Keratinocyte (primary cell): Measurements from ENCODE around the gene IFIT2.

ENCODE experiments used
- EZH2 ChIP-seq: IDR thresholded peaks from one replicate; pipeline ENCODE4 v1.6.1; 2012; ENCODE audit warnings: inconsistent platforms, mild to moderate bottlenecking, low read length, moderate library complexity
- TF ChIP-seq, protein P1 (sequence below), 3 experiments: IDR thresholded peaks in 1 of 3; conservative IDR thresholded peaks in 1 of 3; optimal IDR thresholded peaks in 1 of 3; 2 replicates in 2 of 3; 3 replicates in 1 of 3; pipeline versions ENCODE3 to v1.5.1; 2011; ENCODE audit warnings: low read length in 3 of 3, mild to moderate bottlenecking in 3 of 3, moderate library complexity in 2 of 3, control low read depth in 1 of 3, inconsistent platforms in 1 of 3; ENCODE audit not compliant: insufficient read depth in 2 of 3; ENCODE audit errors: extremely low read depth in 1 of 3

DNA sequence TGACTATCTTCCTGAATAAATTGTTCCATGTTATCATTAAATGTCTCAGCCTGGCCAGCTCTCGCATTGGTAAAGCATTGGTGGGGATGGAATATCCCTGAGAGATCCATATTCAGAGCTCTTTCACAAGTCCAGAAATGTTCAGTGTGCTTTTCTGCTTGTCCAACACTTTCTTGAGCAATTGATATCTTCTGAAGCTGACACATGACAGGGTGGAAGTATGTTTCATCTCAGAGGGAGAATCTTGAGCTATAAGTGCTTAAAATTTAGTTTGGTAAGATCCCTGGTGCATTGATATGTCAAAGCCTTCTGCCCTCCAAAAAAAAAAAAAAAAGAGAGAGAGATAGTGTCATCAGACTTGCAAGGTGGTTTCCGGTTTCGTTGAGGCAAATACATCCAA, 33.4 kb downstream of the IFIT2 start:
- TF ChIP-seq, protein P1, sequence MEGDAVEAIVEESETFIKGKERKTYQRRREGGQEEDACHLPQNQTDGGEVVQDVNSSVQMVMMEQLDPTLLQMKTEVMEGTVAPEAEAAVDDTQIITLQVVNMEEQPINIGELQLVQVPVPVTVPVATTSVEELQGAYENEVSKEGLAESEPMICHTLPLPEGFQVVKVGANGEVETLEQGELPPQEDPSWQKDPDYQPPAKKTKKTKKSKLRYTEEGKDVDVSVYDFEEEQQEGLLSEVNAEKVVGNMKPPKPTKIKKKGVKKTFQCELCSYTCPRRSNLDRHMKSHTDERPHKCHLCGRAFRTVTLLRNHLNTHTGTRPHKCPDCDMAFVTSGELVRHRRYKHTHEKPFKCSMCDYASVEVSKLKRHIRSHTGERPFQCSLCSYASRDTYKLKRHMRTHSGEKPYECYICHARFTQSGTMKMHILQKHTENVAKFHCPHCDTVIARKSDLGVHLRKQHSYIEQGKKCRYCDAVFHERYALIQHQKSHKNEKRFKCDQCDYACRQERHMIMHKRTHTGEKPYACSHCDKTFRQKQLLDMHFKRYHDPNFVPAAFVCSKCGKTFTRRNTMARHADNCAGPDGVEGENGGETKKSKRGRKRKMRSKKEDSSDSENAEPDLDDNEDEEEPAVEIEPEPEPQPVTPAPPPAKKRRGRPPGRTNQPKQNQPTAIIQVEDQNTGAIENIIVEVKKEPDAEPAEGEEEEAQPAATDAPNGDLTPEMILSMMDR (optimal IDR thresholded peaks at IDR 0.05 in 1 of 3, IDR thresholded peaks at IDR 0.05 in 1 of 3, conservative IDR thresholded peaks at IDR 0.05 in 1 of 3; ENCODE audit: extremely low read depth in 1 of 3, insufficient read depth in 2 of 3, low read length in 3 of 3), result no peak
- no peak for TF ChIP-seq EZH2
